Right renal cortex interstitium (tissue), 3 donors: ENCODE results near the gene SLC5A3. TPM values are rescaled to one million over a fixed set of nuclear protein-coding genes. Genes with fewer than 3 reads are reported as not detected.

ENCODE experiments used
- DNase-seq, 3 donors: peaks; one replicate each; pipeline ENCODE4 v3.0.0-alpha.2; 2013; ENCODE audit warnings: low read depth in 3 of 3, low spot score in 2 of 3
- polyA plus RNA-seq, 3 donors: library from polyadenylated mRNA; unstranded; fragments of 120-200 nt; gene quantifications; one replicate each; pipeline ENCODE4 v1.2.1, GENCODE V29; 2013; ENCODE audit not compliant: insufficient read length in 3 of 3

Gene SLC5A3
- polyA plus RNA-seq, 3 donors: 41.1 to 44.5 (median 43.4) TPM

DNA sequence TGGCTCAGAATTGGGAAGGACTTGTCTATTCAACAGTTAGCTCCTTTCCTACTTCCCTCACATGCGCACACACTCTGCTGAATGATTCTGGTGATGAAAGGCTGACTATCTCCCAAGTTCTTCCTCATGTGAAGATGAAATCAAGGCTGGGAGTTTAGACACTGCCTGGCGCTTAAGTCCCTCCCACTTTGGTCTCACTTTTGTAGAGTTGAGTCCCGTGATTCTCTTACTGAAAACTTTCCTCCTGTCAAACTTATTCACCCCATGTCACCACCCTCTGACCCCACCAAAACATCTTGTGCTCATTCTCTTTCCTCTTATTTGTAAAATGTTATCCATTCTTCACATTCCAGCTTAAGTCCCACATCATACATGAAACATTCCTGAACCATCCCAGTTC lies 8.4 kb upstream of the SLC5A3 start:
- no peak for DNase-seq

DNA sequence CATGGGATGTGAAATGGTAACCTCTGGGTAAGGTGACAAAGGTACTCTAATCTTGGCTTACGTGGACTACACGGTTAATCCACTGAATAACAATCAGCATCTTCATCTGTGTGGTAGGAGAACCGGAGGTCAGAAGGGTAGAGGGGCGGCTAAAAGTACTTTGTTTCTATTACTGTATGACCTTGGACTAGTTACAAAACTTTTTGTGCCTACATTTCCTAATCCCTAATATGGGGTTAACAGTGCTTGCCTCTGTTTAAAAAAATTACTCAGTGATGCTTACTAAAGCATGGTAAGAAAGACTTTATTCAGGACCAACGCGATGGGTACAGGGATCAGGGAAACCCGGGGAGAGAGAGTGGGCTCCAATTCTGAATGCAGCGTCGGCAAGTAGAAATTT lies 1.7 kb upstream of the SLC5A3 start:
- no peak for DNase-seq

DNA sequence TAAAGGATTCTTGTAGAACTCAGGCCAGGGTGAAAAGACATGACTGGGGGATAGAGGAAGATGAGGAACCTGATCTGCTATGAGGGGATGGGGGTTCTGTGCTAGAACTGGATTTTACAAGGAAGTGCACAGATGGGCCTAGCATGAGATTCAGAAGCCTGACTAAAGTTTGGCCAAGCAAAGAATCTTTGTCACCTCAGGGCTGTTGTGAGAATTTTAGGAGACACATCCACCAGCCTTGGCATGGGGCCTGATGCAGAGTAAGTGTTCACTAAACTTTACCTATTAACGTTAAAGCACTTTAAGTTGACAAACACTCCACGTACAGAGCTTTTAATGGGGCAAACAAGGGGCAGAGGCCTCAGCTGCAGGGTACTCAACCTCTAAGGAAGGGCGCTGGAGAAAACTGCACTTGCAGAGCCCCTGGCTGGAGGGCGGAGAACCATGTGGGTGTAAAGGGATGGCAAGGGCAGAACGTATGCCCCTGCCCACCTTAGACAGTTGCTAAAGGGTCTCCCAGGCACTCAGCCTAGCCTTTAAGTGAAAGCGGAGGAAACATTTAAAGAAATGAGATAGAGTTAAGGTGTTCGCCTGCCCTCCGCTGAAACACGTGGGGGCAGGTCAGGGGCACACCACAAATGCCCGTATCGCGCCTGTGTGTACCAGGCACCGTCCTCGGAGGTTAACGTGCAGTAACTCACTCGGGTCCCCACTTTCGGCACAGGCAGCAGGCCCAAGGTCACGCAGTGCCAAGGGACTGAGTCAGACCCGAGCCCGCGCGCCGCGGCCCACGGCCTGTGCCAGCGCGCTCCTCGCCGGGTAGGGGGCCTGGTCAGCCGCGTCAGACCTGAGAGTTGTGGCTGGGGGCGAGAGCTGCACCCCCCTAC lies 990 bp upstream of the SLC5A3 start:
- no peak for DNase-seq

DNA sequence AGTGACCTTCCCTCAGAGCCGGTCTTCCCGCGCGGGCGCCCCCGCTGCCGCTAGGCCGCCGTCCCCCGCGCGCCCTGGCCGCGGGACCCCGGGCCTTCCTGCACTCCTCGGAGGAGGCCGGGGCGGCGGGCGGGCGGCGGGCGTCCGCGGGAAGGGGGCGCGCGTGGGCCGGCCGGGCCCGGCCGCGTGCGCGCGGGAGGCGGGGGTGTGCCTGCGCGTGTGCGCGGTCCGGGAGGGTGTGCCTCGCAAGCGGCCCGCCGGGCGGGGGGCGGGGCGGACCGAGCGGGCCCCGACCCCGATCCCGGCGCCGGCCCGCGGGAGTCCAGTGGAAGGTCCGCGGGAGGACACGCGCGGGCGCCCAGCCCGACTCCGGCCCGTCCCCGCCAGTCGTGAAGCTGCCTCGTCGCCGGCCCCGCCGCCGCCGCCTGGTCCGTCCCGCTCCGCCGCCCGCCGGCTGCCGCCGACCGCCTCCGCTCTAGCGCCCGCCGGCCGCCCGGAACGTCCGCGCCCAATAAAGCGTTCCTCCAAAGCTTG lies 438 bp downstream of the SLC5A3 start:
- no peak for DNase-seq

DNA sequence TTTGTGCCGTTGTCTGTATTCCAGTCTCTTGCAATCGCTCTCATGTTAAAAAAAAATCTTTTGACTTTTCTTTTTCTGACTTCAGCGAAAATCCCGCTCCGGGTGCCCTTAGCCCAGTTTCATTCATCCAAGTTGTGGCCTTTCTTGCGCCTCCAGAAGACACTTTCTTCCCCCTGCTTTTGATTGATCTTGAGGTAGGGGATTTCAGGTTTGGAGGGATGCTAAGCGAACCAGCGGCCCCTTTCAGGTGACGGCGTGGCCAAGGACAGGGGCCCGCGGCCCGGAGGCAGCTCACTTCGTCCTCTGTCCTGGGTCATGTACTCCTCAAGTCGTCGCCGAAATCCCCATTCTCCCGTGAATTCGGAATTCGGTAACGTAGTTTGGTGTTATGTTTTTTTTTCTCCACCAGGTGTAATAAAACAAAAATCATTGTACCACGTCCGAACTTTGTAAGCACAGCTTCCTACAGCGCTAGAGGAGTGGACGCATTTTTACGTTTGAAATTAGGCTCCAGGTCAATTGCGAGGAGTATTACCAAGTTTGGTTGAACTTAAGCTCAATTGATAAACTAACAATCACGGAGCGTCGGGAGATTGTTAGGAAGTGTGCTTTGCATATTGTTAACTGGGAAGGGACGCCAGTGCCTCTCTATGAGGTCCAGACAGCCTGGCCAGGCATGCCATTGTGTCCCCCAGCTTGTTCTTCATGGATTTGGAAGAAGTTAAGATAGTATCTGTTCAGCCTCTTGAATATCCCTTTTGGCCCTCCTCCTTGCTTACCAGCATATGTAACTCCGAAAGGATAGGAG lies 1.1 kb downstream of the SLC5A3 start:
- DNase-seq: no peak

DNA sequence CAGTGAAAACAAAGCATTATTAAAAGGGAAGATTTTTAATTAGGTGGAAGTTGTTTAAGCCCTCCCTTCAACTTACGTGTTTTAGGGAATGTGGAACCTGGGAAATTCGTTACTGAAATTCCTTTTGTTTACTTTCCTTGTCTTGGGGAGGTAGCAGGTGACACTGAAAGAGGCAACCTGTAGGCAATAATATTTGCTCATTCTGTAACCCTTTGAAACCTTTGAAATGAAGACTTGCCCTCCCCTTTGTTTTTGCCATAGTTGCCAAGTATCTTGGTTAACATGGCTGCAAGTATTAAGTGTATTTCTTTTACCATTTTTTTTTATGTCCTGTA lies 1.7 kb downstream of the SLC5A3 start:
- DNase-seq: no peak

DNA sequence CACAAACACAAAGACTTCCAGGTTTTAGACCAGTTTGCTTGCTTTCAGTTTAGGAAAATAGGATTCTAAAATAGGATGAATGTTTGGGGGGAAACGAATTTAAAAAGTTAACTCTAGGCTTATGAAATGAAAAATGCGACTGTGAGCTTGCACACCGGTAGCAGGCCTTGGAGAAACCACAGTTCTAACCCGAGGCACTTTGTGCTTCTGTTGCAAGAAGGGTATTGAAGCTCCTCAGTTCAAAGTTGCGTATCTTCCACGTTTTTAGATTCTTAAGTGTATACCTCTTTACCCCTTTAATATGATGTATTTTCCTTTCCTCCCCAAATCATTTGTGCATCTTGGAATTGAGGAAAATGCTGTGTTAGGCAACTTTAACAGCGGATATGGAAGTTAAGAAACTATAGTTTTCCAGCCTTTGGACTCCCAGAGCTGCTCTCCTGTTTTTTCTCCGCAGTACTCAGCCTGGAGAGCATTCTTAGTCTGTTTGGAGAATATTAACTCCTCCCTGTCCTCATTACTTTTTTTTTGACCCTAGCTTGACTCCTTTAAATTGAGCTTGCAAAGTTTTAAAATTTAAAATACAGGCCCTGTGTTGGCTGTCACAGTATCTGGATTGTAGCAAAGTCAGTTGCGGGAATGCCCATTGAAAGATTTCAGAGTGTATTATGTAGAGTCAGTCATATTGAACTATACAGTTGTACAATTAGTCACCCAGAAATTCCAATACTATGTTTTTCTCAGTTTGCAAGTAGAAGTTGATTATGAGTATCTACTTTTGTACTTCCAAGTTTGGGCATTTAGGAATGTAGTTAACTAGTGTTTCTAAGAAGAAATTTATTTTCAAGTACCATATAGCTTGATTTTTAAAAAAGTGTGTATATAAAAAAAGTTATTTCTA lies 2.6 kb downstream of the SLC5A3 start:
- no peak for DNase-seq

DNA sequence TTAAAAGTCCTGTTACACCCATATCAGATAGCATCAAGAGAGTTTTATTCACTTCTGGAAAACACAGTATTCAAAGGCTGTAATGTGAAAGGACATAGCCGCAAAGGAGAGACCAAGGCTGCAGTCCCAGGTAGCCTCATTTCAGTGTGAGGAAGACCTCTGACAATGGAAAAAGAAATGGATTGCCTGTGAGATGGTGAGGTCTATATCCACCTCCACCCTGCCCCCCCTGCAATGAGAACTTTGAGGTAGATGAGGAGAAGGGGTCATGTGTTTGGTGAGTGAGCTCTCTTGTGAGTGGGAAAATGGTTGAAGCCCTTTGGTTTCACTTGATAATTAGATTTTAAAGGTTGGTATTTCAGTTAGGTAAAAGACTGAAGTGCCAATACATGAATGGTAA lies 3.5 kb downstream of the SLC5A3 start:
- DNase-seq: no peak

DNA sequence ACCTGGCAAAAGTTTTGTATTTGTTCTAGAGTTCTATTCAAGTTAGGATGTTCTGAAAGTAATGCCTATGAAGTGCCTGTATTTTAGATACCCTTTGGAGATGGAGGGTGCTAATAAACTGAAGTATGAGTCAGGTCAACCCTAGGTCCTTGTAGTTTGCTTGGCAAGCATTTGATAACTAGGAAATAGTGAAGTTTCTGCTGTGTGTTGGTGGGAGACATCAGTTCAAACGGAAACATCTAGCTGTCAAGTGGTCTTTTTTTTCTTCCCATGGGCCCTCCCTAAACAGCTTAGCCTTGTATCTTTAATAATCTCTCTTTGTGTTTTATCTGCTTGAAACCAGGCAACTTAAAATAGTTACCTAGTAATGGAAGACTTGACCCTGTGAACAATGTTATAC lies 4.5 kb downstream of the SLC5A3 start:
- no peak for DNase-seq

DNA sequence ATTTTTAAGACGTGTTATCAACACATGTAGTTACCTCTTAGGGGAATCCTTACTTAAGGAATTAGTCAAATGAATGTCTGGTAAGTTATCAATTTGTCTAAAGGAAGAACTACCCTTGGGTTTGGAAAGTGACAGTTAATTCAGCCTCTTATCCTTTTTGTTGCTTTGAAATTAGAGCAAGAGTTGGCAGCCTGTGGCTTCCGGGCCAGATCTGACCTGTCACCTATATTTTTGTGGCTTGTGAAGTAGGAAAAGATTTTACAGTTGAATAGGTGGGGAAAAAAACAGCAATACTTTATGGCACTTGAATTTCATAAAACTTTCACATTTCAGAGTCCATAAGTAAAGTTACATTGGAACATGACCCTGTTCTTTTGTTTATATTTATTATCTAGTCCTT lies 5.5 kb downstream of the SLC5A3 start:
- DNase-seq: no peak

DNA sequence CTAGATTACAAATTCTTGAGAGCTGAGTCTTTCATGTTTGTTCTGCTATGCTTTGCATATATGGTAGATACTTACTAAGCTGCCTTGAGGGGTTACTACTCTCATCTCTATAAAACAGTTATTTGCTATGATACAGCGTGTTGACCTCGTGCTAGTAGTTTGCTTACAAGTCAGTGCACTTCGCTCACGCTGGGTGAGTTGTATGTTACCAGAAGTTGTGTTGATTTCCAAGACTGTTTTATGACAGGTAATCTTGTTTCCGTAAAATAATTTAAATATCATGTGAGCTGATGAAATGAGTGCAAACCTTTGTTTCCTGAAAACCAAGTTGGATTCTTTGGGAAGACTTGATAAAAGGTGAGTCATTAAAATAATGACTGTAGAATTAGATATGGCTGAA lies 7.3 kb downstream of the SLC5A3 start:
- DNase-seq: no peak

DNA sequence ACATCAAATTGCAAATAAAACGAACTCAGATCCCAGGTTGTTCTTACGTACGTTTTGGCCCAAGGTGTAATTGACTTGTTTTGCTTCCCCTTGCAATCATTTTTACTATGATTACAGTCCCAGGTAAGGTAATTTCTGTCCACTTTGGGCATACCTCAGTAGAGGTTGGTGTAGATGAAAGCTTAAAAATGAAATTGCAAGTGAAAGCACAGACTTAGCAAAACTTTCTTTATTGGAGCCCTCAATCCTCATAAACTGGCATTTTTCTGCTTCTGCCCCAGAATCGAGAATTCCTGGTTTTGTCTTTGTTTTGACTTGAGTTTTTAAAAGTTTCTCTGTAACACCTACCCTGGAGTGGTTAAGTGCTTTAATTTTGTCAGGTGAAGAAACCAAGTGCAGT lies 9.4 kb downstream of the SLC5A3 start:
- no peak for DNase-seq

DNA sequence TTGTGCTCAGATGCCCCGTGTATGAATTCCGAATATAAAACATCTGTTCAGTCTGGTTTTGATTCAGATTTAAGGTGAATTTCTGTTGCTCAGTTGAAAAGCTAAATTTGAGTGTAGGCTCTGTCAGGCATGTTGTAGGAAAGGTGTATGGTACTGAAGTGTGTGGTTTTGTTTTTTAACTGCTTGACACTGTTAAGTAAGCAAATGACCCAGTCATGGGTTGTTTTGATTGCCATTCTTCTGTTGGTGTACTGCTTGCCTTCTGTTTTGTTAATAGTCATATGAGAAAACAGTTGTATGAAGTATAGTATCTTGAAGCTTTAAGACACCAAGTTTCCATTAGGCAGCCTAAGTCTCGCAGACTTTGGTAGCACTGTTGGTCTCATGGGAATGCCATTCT lies 10.0 kb downstream of the SLC5A3 start:
- no peak for DNase-seq

DNA sequence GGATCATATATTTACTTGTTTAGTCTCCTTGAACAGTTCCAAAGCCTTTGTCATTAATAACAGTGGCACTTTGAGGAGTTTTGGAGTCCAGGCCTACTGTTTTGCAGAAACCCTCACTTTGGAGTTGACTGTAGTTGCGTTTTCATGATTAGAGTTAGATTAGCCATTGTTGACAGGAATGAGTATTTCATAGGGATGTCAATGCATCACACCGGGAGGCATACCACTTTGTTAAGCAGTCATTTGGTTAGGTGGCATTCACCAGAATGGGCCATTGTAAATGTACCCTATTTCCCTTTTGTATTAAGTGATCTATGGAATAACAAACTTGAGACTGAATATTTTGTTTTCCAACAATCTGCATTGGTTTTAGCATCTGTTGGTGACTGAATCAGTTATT lies 11.8 kb downstream of the SLC5A3 start:
- DNase-seq: no peak

DNA sequence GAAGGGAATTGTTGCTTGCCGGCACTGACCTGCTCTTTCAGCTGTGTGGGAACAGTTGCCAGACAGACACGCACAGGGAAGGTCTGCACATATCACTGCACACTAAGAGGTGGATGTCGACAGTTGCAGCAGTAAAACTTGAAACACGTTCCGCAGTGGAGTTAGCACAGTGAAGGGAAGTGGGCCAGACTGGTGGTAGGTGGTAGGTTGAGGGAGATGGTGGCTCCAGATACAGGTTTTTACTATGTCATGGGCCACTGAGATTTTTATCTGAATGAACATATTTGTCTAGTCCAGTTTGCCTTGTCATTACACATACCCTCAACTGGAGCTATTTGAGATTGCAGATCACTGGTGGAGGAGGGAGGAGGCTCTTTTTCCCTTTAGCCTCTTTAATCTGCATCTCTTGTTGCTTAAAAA lies 13.5 kb downstream of the SLC5A3 start:
- no peak for DNase-seq

DNA sequence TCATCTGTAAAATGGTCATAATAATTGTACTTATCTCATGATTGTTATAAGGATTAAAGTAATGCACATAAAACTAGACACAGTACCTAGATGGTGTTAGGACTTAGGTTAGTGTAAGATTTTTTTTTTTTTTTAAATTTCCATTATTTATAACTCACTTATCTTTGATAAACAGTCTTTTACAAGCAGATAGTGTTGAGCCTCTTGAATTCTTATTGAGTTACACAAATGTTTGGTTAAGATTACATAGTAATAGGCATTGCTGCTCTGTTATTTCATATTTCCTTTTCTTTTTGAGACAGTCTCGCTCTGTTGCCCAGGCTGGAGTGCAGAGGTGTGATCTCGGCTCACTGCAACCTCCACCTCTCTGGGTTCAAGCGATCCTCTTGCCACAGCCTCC lies 15.4 kb downstream of the SLC5A3 start:
- no peak for DNase-seq

DNA sequence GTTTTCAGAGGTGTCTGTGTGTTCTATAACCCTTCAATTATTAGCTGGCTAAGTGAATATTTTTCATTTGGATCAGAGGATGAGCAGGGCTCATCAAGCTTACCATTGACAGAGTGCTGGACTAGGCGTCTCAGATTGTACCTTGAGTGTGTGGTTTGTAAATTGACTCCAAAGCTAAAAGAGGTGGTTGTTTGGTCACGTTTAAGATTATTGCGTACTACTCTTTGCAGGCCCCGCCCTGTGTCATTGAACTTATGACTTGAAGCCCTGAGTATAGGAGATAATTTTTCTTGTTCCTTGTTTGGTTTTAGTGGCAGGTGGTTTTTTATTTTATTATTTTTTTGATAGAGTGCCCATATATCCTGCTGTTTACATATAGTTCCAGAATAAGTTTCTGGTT lies 17.7 kb downstream of the SLC5A3 start:
- DNase-seq: no peak

DNA sequence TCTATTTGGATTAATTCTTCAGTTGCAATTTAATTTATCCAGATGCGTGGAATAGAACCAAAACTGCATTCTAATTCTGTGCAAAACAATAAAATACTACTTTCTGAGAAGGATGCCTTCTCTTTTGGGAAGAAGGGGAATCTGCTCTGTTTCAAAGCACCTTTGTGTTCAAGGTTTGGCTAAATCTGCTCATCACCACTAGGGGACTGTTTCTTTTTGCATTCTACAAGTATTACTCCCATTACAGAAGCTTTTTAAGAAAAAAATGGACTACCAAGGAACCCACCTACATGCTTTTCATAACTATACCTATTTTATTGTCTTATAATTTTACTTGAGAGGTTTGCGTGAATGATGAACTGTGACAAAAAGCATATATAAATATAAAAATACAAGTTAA lies 18.2 kb downstream of the SLC5A3 start:
- no peak for DNase-seq

DNA sequence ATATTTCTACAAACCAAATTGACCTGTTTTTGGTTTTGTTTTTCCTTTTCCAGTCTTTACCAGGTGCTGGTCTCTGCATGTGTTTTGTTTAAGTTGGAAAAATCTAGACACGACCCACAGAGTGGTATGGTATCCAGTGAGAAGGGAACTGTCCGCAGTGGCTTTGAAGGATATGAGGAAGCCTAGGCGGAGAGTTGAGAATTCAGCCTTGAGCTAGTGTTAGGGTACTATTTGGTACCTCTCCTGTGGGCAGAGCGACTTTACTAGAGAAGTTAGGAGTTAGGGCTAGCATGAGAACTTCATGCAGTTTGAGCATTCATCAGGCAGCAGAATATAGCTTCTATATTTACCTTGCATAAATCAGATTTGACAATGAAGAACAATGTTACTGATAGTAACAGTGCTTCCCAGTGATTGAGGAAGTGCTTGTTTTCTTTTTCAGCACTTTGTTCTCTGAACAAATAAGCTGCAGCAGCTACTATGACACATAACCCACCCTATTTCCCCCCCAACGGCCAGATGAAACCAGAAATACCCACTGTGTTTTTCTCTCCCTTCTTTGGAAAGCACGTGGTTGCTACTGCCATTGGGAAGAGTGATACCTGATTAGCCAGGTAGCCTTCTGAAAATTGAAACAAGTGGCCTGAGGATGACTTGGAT lies 19.0 kb downstream of the SLC5A3 start:
- DNase-seq: no peak

DNA sequence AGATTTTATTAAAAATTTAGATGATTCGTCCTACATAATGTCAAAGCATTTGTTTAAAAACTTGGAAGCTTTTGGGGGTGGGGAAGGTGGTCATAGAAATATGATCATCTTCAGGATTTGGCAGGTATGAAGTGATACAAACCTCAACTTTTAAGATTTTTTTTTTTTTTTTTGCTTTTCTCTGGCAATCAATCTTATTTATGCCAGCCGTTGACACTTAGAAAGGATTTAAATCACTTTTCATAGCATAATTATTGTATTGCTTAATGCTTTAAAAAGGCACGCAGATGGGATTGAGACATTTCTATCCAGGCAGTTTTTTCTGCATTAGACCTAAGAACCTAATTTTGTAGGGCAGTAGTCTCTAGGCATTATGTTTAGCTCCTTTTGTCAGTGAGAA lies 19.7 kb downstream of the SLC5A3 start:
- no peak for DNase-seq
